Neural progenitor cell (in vitro differentiated cells): ENCODE data around the gene KRT10.

Source experiments
- CTCF ChIP-seq: fragments of 200-600 bp; sonication (generic); IDR thresholded peaks from 2 replicates; pipeline ENCODE4 v1.5.1; 2017; ENCODE audit warnings: antibody characterized with exemption, mild to moderate bottlenecking
- EZH2 ChIP-seq: fragments of 200-600 bp; sonication (generic); IDR thresholded peaks from 2 replicates; pipeline ENCODE4 v1.6.1; 2017; ENCODE audit warnings: antibody characterized with exemption, mild to moderate bottlenecking, moderate library complexity
- EZH2phosphoT487 ChIP-seq: fragments of 200-600 bp; sonication (generic); IDR thresholded peaks from 2 replicates; pipeline ENCODE4 v1.6.1; 2017; ENCODE audit warnings: antibody characterized with exemption

- TF ChIP-seq CTCF (no peak), EZH2 (no peak), EZH2phosphoT487 (no peak)
Measured at GRCh38 chr17:40810494-40810893, 11.9 kb downstream of the KRT10 start.
